K562 (cell line): ENCODE measurements around the gene PCYT1A. TPM values are rescaled to one million over a fixed set of nuclear protein-coding genes. Genes with fewer than 3 reads are reported as not detected.

Experiments used
- BCOR ChIP-seq: fragments of 450-650 bp; IDR thresholded peaks from 2 replicates; pipeline ENCODE4 v1.6.1; 2016
- ESRRA ChIP-seq: fragments of 450-650 bp; IDR thresholded peaks from 2 replicates; pipeline ENCODE4 v1.6.1; 2014; ENCODE audit warnings: low read depth, mild to moderate bottlenecking, moderate library complexity, borderline replicate concordance
- ETV1 ChIP-seq: fragments of 450-650 bp; conservative IDR thresholded peaks from 2 replicates; pipeline ENCODE4 v1.6.1; 2016; ENCODE audit warnings: missing genetic modification characterization, control low read depth, low read depth, missing compliant biosample characterization
- JUNB ChIP-seq: fragments of 450-650 bp; formaldehyde crosslinking; conservative IDR thresholded peaks from 2 replicates; pipeline ENCODE4 v1.4.0; 2020; ENCODE audit warnings: mild to moderate bottlenecking
- L3MBTL2 ChIP-seq: fragments of 450-650 bp; IDR thresholded peaks from 2 replicates; pipeline ENCODE4 v1.6.1; 2016; ENCODE audit warnings: mild to moderate bottlenecking, moderate library complexity
- MAFF ChIP-seq: IDR thresholded peaks from 2 replicates; pipeline ENCODE4 v1.6.1; 2012; ENCODE audit warnings: low read length, improper control_type of control experiment
- NEUROD1 ChIP-seq: fragments of 150-350 bp; IDR thresholded peaks from 2 replicates; pipeline ENCODE4 v1.6.1; 2014; ENCODE audit warnings: borderline replicate concordance, low read length, low read depth; ENCODE audit not compliant: partially characterized antibody
- PHF8 ChIP-seq: fragments of 200-600 bp; sonication (generic); IDR thresholded peaks from 2 replicates; pipeline ENCODE4 v1.6.1; 2012; ENCODE audit warnings: mixed run types, mild to moderate bottlenecking, inconsistent platforms, low read length, moderate library complexity, borderline replicate concordance
- SAP30 ChIP-seq: fragments of 200-600 bp; sonication (generic); IDR thresholded peaks from 2 replicates; pipeline ENCODE4 v1.6.1; 2012; ENCODE audit warnings: borderline replicate concordance, low read depth, mild to moderate bottlenecking, moderate library complexity, low read length, control low read depth, inconsistent platforms; ENCODE audit not compliant: insufficient read depth, poor library complexity, severe bottlenecking
- SMARCC2 ChIP-seq: fragments of 450-650 bp; IDR thresholded peaks from 2 replicates; pipeline ENCODE4 v1.6.1; 2017; ENCODE audit warnings: antibody characterized with exemption, moderate library complexity, mild to moderate bottlenecking, low read depth
- SP1 ChIP-seq: sonication (generic); formaldehyde crosslinking; IDR thresholded peaks from 2 replicates; pipeline ENCODE4 v1.8.1; 2022; ENCODE audit warnings: mild to moderate bottlenecking, missing genetic modification reagents
- YY1 ChIP-seq, 3 experiments: IDR thresholded peaks; 2 replicates each; pipeline ENCODE4 v1.6.1; 2011; ENCODE audit warnings: low read length in 2 of 3, mild to moderate bottlenecking in 2 of 3, moderate library complexity in 2 of 3, borderline replicate concordance in 1 of 3, control low read depth in 1 of 3, low read depth in 1 of 3; ENCODE audit not compliant: insufficient read depth in 3 of 3, insufficient replicate concordance in 2 of 3, control insufficient read depth in 1 of 3, insufficient read length in 1 of 3; ENCODE audit errors: extremely low read depth in 1 of 3
- ZBTB40 ChIP-seq, 2 experiments: fragments of 450-650 bp in 1 of 2; sonication (generic) in 1 of 2; formaldehyde crosslinking in 1 of 2; IDR thresholded peaks; 2 replicates each; pipeline versions ENCODE4 v1.7.1 to v1.9.0; 2016 to 2022; ENCODE audit warnings: inconsistent platforms in 1 of 2, mild to moderate bottlenecking in 1 of 2, missing genetic modification reagents in 1 of 2
- ZNF766 ChIP-seq: fragments of 200-800 bp; sonication (Bioruptor generic); conservative IDR thresholded peaks from 2 replicates; pipeline ENCODE4 v1.6.1; 2016; ENCODE audit warnings: missing genetic modification characterization, missing compliant biosample characterization
- polyA plus RNA-seq, 8 experiments: library from polyadenylated mRNA; depleted of rRNA in 4 of 8; stranded (reverse) in 5 of 8; unstranded in 3 of 8; fragments of >200 nt; fragmentation: Nextera tagmentation in 2 of 8; fragmentation: Illumina TruSeq in 1 of 8; extraction: Ambion mirVana in 2 of 8; extraction: Trizol in 1 of 8; gene quantifications; 2 replicates each; pipeline versions ENCODE4 v1.2.1 to v1.2.3, GENCODE V29; 2011 to 2014; ENCODE audit warnings: inconsistent platforms in 1 of 8, missing spikeins in 1 of 8
- total RNA-seq, 7 experiments: library from RNA; depleted of rRNA in 6 of 7; stranded (reverse); fragments of >200 nt in 6 of 7; fragmentation: Illumina TruSeq in 2 of 7; extraction: Trizol in 2 of 7; gene quantifications; 2 replicates each; pipeline versions ENCODE4 v1.2.1 to v1.2.3, GENCODE V29; 2011 to 2021; ENCODE audit warnings: low replicate concordance in 1 of 7
- TF ChIP-seq, protein P1 (sequence below): sonication (generic); formaldehyde crosslinking; IDR thresholded peaks from 2 replicates; pipeline ENCODE4 v1.8.1; 2023; ENCODE audit warnings: mild to moderate bottlenecking, missing genetic modification reagents

PCYT1A gene
- total and polyA plus RNA-seq, 9 of the 15 experiments (the other 6 are each of a cell fraction or from before 2014, with no cell fraction given), result 13.4 to 62.8 (median 49.4) TPM

DNA sequence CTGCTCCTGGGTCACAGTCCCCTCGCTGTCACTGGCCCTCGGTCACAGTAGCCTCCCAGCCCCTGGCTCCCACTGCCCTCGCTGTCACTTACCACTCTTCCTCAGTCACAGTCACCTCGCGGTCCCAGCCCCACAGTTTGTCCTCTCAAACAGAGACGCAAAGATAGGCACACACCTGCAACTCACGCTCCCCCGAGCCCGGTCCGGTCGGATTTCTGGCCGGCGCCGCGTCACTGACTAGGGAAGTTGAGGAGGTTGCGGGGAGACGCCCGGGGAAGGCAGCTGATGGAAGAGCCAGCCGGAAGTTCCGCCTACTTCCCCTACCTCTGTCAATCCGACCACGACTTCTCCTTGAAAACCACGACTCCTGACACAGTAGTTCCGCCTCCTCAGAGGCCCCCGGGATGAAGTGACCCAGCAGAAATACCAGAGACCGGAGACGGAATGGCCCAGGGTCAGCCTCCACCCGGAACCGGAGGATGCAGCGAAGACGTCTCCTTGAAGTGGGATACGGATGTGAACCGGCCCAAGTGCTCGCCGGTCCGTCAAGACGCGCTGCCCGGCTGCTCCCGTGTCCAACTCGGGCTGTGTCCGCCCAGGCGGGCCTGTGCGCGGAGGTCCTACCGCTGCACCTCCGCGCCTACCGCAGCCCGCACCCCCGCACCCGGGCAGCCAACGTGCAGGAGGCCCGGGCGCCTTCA, at the start of gene PCYT1A (continued):
- peak; percentile 62; the same call in 1 of the 2 replicates for TF ChIP-seq SP1 (CRISPR knock-in tag)
- peak; percentile 11 for TF ChIP-seq ZNF766 (CRISPR knock-in tag)
- TF ChIP-seq, protein P1, sequence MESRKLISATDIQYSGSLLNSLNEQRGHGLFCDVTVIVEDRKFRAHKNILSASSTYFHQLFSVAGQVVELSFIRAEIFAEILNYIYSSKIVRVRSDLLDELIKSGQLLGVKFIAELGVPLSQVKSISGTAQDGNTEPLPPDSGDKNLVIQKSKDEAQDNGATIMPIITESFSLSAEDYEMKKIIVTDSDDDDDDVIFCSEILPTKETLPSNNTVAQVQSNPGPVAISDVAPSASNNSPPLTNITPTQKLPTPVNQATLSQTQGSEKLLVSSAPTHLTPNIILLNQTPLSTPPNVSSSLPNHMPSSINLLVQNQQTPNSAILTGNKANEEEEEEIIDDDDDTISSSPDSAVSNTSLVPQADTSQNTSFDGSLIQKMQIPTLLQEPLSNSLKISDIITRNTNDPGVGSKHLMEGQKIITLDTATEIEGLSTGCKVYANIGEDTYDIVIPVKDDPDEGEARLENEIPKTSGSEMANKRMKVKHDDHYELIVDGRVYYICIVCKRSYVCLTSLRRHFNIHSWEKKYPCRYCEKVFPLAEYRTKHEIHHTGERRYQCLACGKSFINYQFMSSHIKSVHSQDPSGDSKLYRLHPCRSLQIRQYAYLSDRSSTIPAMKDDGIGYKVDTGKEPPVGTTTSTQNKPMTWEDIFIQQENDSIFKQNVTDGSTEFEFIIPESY (CRISPR knock-in tag), result peak; percentile 51; the same call in 1 of the 2 replicates
- TF ChIP-seq L3MBTL2, result peak; percentile 68
- TF ChIP-seq SAP30, result peak; percentile 54
- peak; percentile 89 for TF ChIP-seq ESRRA
- TF ChIP-seq JUNB (CRISPR knock-in tag), result no peak
- TF ChIP-seq SMARCC2, result no peak
- peak; percentile 70 for TF ChIP-seq MAFF
- TF ChIP-seq PHF8, result peak; percentile 95
- TF ChIP-seq YY1 (IDR thresholded peaks at IDR 0.05; ENCODE audit: borderline replicate concordance in 1 of 3, control insufficient read depth in 1 of 3, extremely low read depth in 1 of 3, insufficient read depth in 3 of 3, insufficient read length in 1 of 3, insufficient replicate concordance in 2 of 3, low read depth in 1 of 3, low read length in 2 of 3), result peak in 2 of 3 experiments; percentile 49 to 75
- peak; percentile 99 for TF ChIP-seq ZBTB40 (IDR thresholded peaks at IDR 0.05)
- TF ChIP-seq ZBTB40 (CRISPR knock-in tag; IDR thresholded peaks at IDR 0.05), result no peak
- peak; percentile 20 for TF ChIP-seq NEUROD1
- TF ChIP-seq BCOR, result peak; percentile 81
- TF ChIP-seq ETV1 (tag), result peak; percentile 78
